Naive thymus-derived CD8-positive, alpha-beta T cell (primary cell): ENCODE results near the gene ATRNL1. TPM values are rescaled to one million over a fixed set of nuclear protein-coding genes. Genes with fewer than 3 reads are reported as not detected.

ENCODE experiments used
- ATAC-seq, 2 donors: fragments of 150-1000 bp; cut with Tn5 transposase in 1 of 2; sonication (Bioruptor Pico), chemical (Tn5 transposase) in 1 of 2; 1 replicate in 1 of 2; 2 replicates in 1 of 2; pipeline ENCODE4 v1.10.0; 2021; ENCODE audit warnings: mild to moderate bottlenecking in 2 of 2, moderate library complexity in 2 of 2
- POLR2A ChIA-PET: fragments of 350-600 bp; sonication (Branson Sonifier 250); formaldehyde crosslinking; loops from one replicate; lab custom pipeline; 2021; ENCODE audit warnings: antibody characterized with exemption; lab: Charles Lee
- DNase-seq, 10 donors: peaks; one replicate each; pipeline versions ENCODE4 v3.0.0 to v3.0.0-alpha.2; 2020 to 2022
- H3K27ac Mint-ChIP-seq, 10 donors: one replicate each; pipeline ENCODE4 v1.8.0; 2020 to 2022; ENCODE audit warnings: mild to moderate bottlenecking in 10 of 10, mixed read lengths in 10 of 10, moderate library complexity in 4 of 10, inconsistent platforms in 1 of 10
- H3K27me3 Mint-ChIP-seq, 5 donors: one replicate each; pipeline ENCODE4 v1.8.0; 2021 to 2022; ENCODE audit warnings: mixed read lengths in 5 of 5
- H3K36me3 Mint-ChIP-seq, 3 donors: one replicate each; pipeline ENCODE4 v1.8.0; 2020 to 2022; ENCODE audit warnings: mixed read lengths in 3 of 3, mild to moderate bottlenecking in 2 of 3, inconsistent platforms in 1 of 3
- H3K4me1 Mint-ChIP-seq, 4 donors: one replicate each; pipeline ENCODE4 v1.8.0; 2021 to 2022; ENCODE audit warnings: mixed read lengths in 4 of 4
- H3K4me3 Mint-ChIP-seq, 10 donors: one replicate each; pipeline ENCODE4 v1.8.0; 2020 to 2022; ENCODE audit warnings: mild to moderate bottlenecking in 10 of 10, mixed read lengths in 10 of 10, moderate library complexity in 6 of 10, inconsistent platforms in 1 of 10
- H3K9me3 Mint-ChIP-seq, 9 donors: one replicate each; pipeline ENCODE4 v1.8.0; 2020 to 2022; ENCODE audit warnings: mixed read lengths in 9 of 9, mild to moderate bottlenecking in 3 of 9, inconsistent platforms in 1 of 9, moderate library complexity in 1 of 9
- polyA plus RNA-seq, 3 donors: library from polyadenylated mRNA; unstranded; fragments of 300-500 nt; fragmentation: Illumina TruSeq; gene quantifications; one replicate each; pipeline ENCODE4 v1.2.3, GENCODE V29; 2021
- total RNA-seq, 8 experiments: library from RNA in 2 of 8; stranded (reverse) in 2 of 8; gene quantifications; one replicate each; pipeline ENCODE4 v1.2.3 and lab custom pipeline; 2021 to 2026

Gene ATRNL1
- total and polyA plus RNA-seq, 5 experiments from 2014 or later = not detected

GRCh38 chr10:115972426-115972825 is 879.3 kb downstream of the ATRNL1 start:
- peaks cover 0 to 21% (median 3%) of the 10 kb centered on the region in 5 donors for H3K27me3 Mint-ChIP-seq
- ATAC-seq = no peak
- H3K27ac Mint-ChIP-seq = no peak overlapping the region
- no peak overlapping the region for H3K4me3 Mint-ChIP-seq
- no peaks in the 10 kb centered on the region for H3K4me1 Mint-ChIP-seq
- peaks cover 0 to 12% (median 4%) of the 10 kb centered on the region in 9 donors for H3K9me3 Mint-ChIP-seq
- DNase-seq = no peak
- no peaks in the 10 kb centered on the region for H3K36me3 Mint-ChIP-seq
- POLR2A ChIA-PET = no interaction called here

- no peaks in the 10 kb centered on the region for H3K36me3 Mint-ChIP-seq
- H3K27me3 Mint-ChIP-seq = peaks cover 0 to 22% (median 3%) of the 10 kb centered on the region in 5 donors
- H3K9me3 Mint-ChIP-seq = peaks cover 0 to 10% (median 2%) of the 10 kb centered on the region in 9 donors
- H3K27ac Mint-ChIP-seq = no peak overlapping the region
- no peak overlapping the region for H3K4me3 Mint-ChIP-seq
- H3K4me1 Mint-ChIP-seq = no peaks in the 10 kb centered on the region
- no peak for ATAC-seq
- DNase-seq = no peak
- POLR2A ChIA-PET = no interaction called here
Measured at GRCh38 chr10:115974351-115974750, 881.2 kb downstream of the ATRNL1 start.

- no peaks in the 10 kb centered on the region for H3K4me1 Mint-ChIP-seq
- H3K4me3 Mint-ChIP-seq = no peak overlapping the region
- H3K27ac Mint-ChIP-seq = no peak overlapping the region
- POLR2A ChIA-PET = no interaction called here
- peaks cover 0 to 25% (median 5%) of the 10 kb centered on the region in 5 donors for H3K27me3 Mint-ChIP-seq
- no peaks in the 10 kb centered on the region for H3K36me3 Mint-ChIP-seq
- ATAC-seq = no peak
- DNase-seq = no peak
- peaks cover 0 to 10% (median 2%) of the 10 kb centered on the region in 9 donors for H3K9me3 Mint-ChIP-seq
Measured at GRCh38 chr10:115974816-115975430, 881.8 kb downstream of the ATRNL1 start.

DNA sequence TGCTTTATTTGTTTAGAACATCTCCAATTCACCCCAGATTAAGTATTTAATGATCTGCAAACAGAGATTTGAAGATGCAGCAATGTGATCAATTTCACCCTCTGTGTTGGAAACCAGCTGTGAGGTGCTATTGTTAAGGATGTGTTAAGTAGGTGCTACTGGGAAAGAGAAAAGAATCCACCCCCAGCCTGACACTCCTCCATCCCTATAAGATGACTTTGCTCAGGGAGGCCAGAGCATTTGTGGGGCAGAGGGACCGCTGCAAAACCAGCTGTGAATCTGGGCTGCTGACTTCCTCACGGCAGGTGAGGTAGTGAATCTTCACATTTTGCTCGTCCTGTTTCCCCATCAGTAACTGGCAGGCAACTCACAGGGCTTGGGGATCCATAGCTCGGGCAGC is 882.3 kb downstream of the ATRNL1 start:
- DNase-seq = no peak
- Mint-ChIP-seq H3K27ac (no peak overlapping the region), H3K4me3 (no peak overlapping the region), H3K4me1 (no peaks in the 10 kb centered on the region), H3K27me3 (peaks cover 0 to 25% (median 5%) of the 10 kb centered on the region in 5 donors), H3K9me3 (peaks cover 0 to 10% (median 2%) of the 10 kb centered on the region in 9 donors), H3K36me3 (no peaks in the 10 kb centered on the region)
- POLR2A ChIA-PET = no interaction called here
- no peak for ATAC-seq

DNA sequence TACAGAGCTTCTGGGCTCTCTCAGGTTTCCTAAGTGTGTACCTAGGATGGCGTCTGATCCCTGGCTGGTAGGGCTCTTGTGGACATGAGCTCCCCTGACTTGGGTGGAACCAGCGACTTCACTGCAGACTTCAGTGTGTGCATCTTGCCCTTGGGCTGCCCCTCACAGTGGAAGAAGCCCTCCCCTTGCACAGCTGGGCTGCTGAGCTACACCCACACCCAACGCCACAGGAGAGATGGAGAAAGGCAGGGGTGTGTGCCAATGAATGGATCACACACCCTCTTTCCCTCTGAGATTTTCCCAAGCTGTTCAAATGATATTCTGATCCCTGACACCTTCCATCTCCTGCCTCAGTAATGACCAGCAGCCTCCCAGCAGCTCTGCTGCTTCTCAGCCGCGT is 883.2 kb downstream of the ATRNL1 start:
- Mint-ChIP-seq H3K27me3 (peaks cover 0 to 19% (median 5%) of the 10 kb centered on the region in 5 donors), H3K4me1 (no peaks in the 10 kb centered on the region), H3K36me3 (no peaks in the 10 kb centered on the region), H3K4me3 (no peak overlapping the region), H3K9me3 (peaks cover 0 to 10% (median 2%) of the 10 kb centered on the region in 9 donors), H3K27ac (no peak overlapping the region)
- DNase-seq (no peak), ATAC-seq (no peak)
- POLR2A ChIA-PET = no interaction called here

DNA sequence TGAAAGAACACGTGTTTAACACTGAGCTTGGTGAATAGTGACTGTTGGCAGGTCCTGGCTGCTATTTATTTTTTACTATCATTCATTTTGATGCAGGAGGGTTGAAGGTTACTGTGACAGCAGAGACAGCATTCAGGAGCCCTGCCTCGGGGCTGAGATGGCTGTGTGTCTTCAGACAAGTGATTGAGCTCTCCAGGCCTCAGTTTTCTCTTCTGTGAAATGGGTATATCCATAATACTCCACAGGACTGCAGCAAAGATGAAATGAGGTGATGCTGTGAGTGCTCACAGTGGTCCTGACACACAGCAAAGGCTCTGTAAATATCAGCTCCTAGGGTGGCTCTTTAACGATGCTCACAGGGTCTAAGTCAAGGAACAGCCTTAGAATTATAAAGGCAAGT is 884.7 kb downstream of the ATRNL1 start:
- ATAC-seq (no peak), DNase-seq (no peak)
- Mint-ChIP-seq H3K27ac (no peak overlapping the region), H3K36me3 (no peaks in the 10 kb centered on the region), H3K4me1 (no peaks in the 10 kb centered on the region), H3K4me3 (no peak overlapping the region), H3K27me3 (peaks cover 0 to 16% (median 3%) of the 10 kb centered on the region in 5 donors), H3K9me3 (peaks cover 0 to 9% (median 3%) of the 10 kb centered on the region in 9 donors)
- POLR2A ChIA-PET = no interaction called here

GRCh38 chr10:115979576-115979975 is 886.4 kb downstream of the ATRNL1 start:
- Mint-ChIP-seq H3K27ac (no peak overlapping the region), H3K4me3 (no peak overlapping the region), H3K36me3 (no peaks in the 10 kb centered on the region), H3K27me3 (peaks cover 0 to 9% (median 4%) of the 10 kb centered on the region in 5 donors), H3K4me1 (no peaks in the 10 kb centered on the region), H3K9me3 (peaks cover 2 to 24% (median 5%) of the 10 kb centered on the region in 9 donors)
- POLR2A ChIA-PET = no interaction called here
- no peak for DNase-seq
- ATAC-seq = no peak

DNA sequence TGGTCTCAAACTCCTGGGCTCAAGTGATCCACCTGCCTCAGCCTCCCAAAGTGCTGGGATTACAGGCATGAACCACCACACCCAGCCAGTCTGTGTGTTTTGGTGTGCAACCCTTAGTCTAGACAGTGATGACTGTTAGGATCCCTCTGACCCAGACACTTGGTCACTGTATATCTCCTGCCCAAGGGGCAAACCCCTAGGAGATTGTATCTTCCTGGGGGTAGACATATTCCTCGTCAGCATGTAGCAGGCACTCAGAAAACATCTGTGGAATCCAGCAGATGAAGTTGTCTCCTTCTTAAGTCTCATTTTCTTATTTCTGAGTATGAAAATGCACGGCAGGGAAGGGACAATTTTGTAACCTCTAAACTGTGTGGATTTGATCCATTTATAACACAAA is 887.3 kb downstream of the ATRNL1 start:
- no peaks in the 10 kb centered on the region for H3K4me1 Mint-ChIP-seq
- H3K27ac Mint-ChIP-seq = no peak overlapping the region
- POLR2A ChIA-PET = no interaction called here
- H3K4me3 Mint-ChIP-seq = no peak overlapping the region
- H3K27me3 Mint-ChIP-seq = peaks cover 0 to 7% (median 4%) of the 10 kb centered on the region in 5 donors
- ATAC-seq = no peak
- H3K36me3 Mint-ChIP-seq = no peaks in the 10 kb centered on the region
- no peak for DNase-seq
- peaks cover 2 to 24% (median 8%) of the 10 kb centered on the region in 9 donors for H3K9me3 Mint-ChIP-seq

GRCh38 chr10:115981081-115981480 is 887.9 kb downstream of the ATRNL1 start:
- Mint-ChIP-seq H3K4me3 (no peak overlapping the region), H3K27me3 (peaks cover 0 to 7% (median 4%) of the 10 kb centered on the region in 5 donors), H3K36me3 (no peaks in the 10 kb centered on the region), H3K4me1 (no peaks in the 10 kb centered on the region), H3K9me3 (peaks cover 2 to 24% (median 8%) of the 10 kb centered on the region in 9 donors), H3K27ac (no peak overlapping the region)
- POLR2A ChIA-PET = no interaction called here
- no peak for DNase-seq
- no peak for ATAC-seq

GRCh38 chr10:115982076-115982475 is 888.9 kb downstream of the ATRNL1 start:
- Mint-ChIP-seq H3K36me3 (no peaks in the 10 kb centered on the region), H3K27ac (no peak overlapping the region), H3K27me3 (peaks cover 0 to 6% (median 2%) of the 10 kb centered on the region in 5 donors), H3K4me3 (no peak overlapping the region), H3K4me1 (no peaks in the 10 kb centered on the region), H3K9me3 (peaks cover 3 to 31% (median 10%) of the 10 kb centered on the region in 9 donors)
- ATAC-seq = no peak
- POLR2A ChIA-PET = no interaction called here
- no peak for DNase-seq

DNA sequence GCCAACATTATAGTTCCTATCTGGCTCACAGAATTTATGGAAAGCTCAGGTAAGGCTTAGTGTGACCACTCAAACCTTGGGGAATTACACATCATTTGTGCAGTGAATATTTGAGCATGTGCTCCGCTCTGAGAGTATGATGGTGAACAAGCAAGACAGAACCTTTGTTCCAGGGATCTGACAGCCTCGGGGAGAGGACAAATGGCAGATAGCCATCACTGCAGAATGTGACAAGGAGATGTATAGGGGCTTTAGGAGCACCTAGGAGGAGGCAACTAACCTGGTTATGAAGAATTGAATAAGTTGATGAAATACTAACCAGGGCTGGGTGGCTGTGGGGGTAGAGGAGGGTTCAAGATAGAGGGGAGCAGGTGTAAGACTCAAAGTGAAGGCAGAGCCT is 889.4 kb downstream of the ATRNL1 start:
- no peaks in the 10 kb centered on the region for H3K4me1 Mint-ChIP-seq
- no peak overlapping the region for H3K4me3 Mint-ChIP-seq
- no peak for ATAC-seq
- POLR2A ChIA-PET = no interaction called here
- peaks cover 3 to 36% (median 11%) of the 10 kb centered on the region in 9 donors for H3K9me3 Mint-ChIP-seq
- no peaks in the 10 kb centered on the region for H3K36me3 Mint-ChIP-seq
- H3K27ac Mint-ChIP-seq = no peak overlapping the region
- peaks cover 0 to 4% (median 2%) of the 10 kb centered on the region in 5 donors for H3K27me3 Mint-ChIP-seq
- DNase-seq = no peak

DNA sequence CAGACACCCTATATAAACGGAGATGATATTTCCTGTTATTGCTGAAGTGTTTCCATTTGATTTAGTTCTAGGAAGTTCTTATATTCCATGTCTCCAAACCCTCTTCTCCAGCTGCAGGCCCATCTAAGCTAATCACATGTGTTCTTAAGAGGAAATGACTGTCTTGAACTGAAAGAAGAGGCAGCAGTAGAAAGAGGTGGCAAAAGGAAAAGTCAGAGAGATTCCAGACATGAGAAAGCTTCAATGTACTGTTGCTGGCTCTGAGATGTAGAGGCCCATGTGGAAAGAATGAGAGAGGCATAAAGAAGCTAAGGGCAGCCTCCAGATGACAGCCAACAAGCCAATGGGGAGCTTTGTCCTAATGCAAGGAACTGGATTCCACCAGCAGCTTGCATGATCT is 892.6 kb downstream of the ATRNL1 start:
- Mint-ChIP-seq H3K4me1 (no peaks in the 10 kb centered on the region), H3K27ac (no peak overlapping the region), H3K27me3 (peaks cover 0 to 4% (median 0%) of the 10 kb centered on the region in 5 donors), H3K9me3 (peaks cover 5 to 47% (median 14%) of the 10 kb centered on the region in 9 donors), H3K4me3 (no peak overlapping the region), H3K36me3 (peaks cover 0 to 6% (median 0%) of the 10 kb centered on the region in 3 donors)
- ATAC-seq (no peak), DNase-seq (no peak)
- POLR2A ChIA-PET = no interaction called here

DNA sequence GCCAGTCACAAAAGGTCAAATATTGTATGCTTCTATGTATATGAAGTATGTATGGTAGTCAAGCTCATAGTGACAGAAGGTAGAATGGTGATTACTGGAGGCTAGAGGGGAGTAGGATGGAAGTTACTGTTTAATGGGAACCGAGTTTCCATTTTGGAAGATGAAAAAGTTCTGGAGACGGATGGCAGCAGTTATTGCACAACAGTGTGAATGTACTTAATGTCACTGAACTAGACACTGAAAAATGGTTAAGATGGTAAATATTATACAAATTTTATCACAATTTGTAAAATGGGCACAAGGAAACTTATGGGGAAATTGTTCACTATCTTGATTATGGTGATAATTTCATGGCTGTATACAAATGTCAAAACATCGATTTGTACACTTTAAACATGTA is 895.2 kb downstream of the ATRNL1 start:
- Mint-ChIP-seq H3K4me3 (no peak overlapping the region), H3K27ac (no peak overlapping the region), H3K4me1 (no peaks in the 10 kb centered on the region), H3K9me3 (peaks cover 7 to 51% (median 14%) of the 10 kb centered on the region in 9 donors), H3K36me3 (peaks cover 0 to 6% (median 0%) of the 10 kb centered on the region in 3 donors), H3K27me3 (peaks cover 0 to 3% (median 0%) of the 10 kb centered on the region in 5 donors)
- DNase-seq = no peak
- no peak for ATAC-seq
- POLR2A ChIA-PET = no interaction called here

DNA sequence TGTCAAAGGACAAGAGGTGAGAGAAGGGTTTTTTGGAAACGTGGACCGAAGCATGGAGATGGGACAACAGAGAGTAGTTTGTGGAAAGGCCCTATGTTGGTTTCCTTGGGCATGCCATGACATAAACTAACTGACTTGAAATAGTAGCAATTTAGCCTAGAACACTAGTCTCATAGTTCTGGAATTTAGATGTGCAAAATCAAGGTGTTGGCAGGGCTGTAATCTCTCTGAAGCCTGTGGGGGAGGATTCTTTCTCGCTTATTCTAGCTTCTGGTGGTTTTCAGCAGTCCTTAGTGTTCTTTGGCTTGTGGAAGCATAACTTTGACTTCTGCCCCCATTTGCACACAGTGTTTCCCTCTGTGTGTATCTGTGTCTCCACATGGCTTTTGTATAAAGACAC is 896.5 kb downstream of the ATRNL1 start:
- H3K36me3 Mint-ChIP-seq = peaks cover 0 to 6% (median 0%) of the 10 kb centered on the region in 3 donors
- H3K27me3 Mint-ChIP-seq = peaks cover 0 to 1% (median 0%) of the 10 kb centered on the region in 5 donors
- H3K4me3 Mint-ChIP-seq = no peak overlapping the region
- DNase-seq (no peak), ATAC-seq (no peak)
- H3K4me1 Mint-ChIP-seq = no peaks in the 10 kb centered on the region
- POLR2A ChIA-PET = no interaction called here
- no peak overlapping the region for H3K27ac Mint-ChIP-seq
- H3K9me3 Mint-ChIP-seq = peaks cover 0 to 45% (median 11%) of the 10 kb centered on the region in 9 donors
